ENCODE data around the gene USP34. TPM values are rescaled to one million over a fixed set of nuclear protein-coding genes. Genes with fewer than 3 reads are reported as not detected.
A peak's percentile ranks its signal among the peaks of the same experiment; 100 is the strongest.

USP34 gene
- total and polyA plus RNA-seq, 5 experiments from 2014 or later: 14.5 to 157 (median 19.1) TPM

- ATAC-seq (no peak), DNase-seq (no peak)
- Mint-ChIP-seq H3K4me3 (peak overlapping the region; percentile 4 to 74 (median 59)), H3K36me3 (peaks cover 0 to 22% (median 2%) of the 10 kb centered on the region in 3 donors), H3K27me3 (no peaks in the 10 kb centered on the region), H3K9me3 (no peaks in the 10 kb centered on the region), H3K27ac (peak overlapping the region; percentile 57 to 97 (median 84)), H3K4me1 (peaks cover 29 to 80% (median 61%) of the 10 kb centered on the region in 4 donors)
- POLR2A ChIA-PET: interaction anchor here (1.0 to 1.6 kb wide), 3 partner anchors 9 to 117 kb away, joined by 3 to 12 read pairs (median 4); partner anchors contain the start of gene XPO1
Measured at GRCh38 chr2:61420991-61421544, 49.8 kb downstream of the USP34 start.

DNA sequence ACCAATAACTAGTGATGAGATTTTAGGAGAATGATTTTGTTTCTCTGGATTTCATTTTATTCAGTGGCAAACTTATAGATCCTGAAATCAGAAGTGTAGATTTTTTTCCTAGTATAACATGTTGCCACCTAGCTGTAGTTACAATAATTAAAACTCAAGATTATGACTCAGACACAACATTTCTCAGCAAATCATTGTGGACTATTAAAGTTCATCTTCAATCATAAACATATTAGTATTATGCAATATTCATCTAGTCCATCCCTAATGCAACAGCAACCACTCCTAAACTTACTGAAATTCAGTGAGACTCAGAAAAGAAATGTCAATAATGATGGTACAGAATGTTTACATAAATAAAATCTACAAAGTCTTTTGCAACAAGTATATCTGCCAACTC is 51.3 kb downstream of the USP34 start:
- no peaks in the 10 kb centered on the region for H3K9me3 Mint-ChIP-seq
- H3K27ac Mint-ChIP-seq: peak overlapping the region in 6 of 10 donors; percentile 10 to 71 (median 50)
- H3K27me3 Mint-ChIP-seq: no peaks in the 10 kb centered on the region
- peak; percentile 4 to 7 for ATAC-seq
- peak overlapping the region in 3 of 10 donors; percentile 8 to 14 (median 14) for H3K4me3 Mint-ChIP-seq
- peaks cover 0 to 22% (median 2%) of the 10 kb centered on the region in 3 donors for H3K36me3 Mint-ChIP-seq
- POLR2A ChIA-PET: interaction anchor here (0.5 to 1.1 kb wide), 3 partner anchors 53 to 393 kb away, joined by 3 to 4 read pairs (median 4); no protein-coding TSS in a partner anchor
- H3K4me1 Mint-ChIP-seq: peaks cover 21 to 74% (median 54%) of the 10 kb centered on the region in 4 donors
- no peak for DNase-seq

DNA sequence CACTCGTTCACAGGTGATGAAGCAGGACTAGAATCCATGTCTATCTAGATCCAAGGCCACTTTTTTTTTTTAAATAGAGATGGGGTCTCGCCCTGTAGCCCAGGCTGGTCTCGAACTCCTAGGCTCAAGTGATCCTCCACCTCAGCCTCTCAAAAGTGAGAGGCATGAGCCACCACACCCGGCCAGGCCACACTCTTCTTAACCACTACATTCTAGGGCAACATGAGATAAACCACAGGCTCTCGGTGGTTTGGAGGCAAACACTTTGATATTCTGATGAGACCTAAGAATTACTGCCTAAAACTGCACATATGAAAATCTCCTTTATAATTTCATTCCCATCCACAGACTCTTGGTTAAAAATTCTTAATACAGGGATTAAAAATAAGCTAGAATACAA is 51.8 kb downstream of the USP34 start:
- ATAC-seq (peak; percentile 59 to 64), DNase-seq (peak in 3 of 10 donors; percentile 16 to 25 (median 20))
- POLR2A ChIA-PET: interaction anchor here (0.5 to 1.1 kb wide), 4 partner anchors 42 to 154 kb away, joined by 3 to 4 read pairs (median 4); no protein-coding TSS in a partner anchor
- Mint-ChIP-seq H3K4me3 (peak overlapping the region in 4 of 10 donors; percentile 3 to 33 (median 18)), H3K27ac (peak overlapping the region in 7 of 10 donors; percentile 15 to 62 (median 43)), H3K27me3 (no peaks in the 10 kb centered on the region), H3K9me3 (no peaks in the 10 kb centered on the region), H3K36me3 (peaks cover 0 to 26% (median 2%) of the 10 kb centered on the region in 3 donors), H3K4me1 (peaks cover 24 to 73% (median 56%) of the 10 kb centered on the region in 4 donors)

- Mint-ChIP-seq H3K36me3 (peaks cover 0 to 34% (median 2%) of the 10 kb centered on the region in 3 donors), H3K4me3 (no peak overlapping the region), H3K27me3 (no peaks in the 10 kb centered on the region), H3K27ac (peak overlapping the region in 1 of 10 donors; percentile 56), H3K4me1 (peaks cover 19 to 52% (median 45%) of the 10 kb centered on the region in 4 donors), H3K9me3 (no peaks in the 10 kb centered on the region)
- POLR2A ChIA-PET: interaction anchor here (0.6 to 0.7 kb wide), 2 partner anchors 9 to 103 kb away, joined by 3 to 5 read pairs; no protein-coding TSS in a partner anchor
- DNase-seq (no peak), ATAC-seq (no peak)
Measured at GRCh38 chr2:61416871-61417645, 53.8 kb downstream of the USP34 start.

DNA sequence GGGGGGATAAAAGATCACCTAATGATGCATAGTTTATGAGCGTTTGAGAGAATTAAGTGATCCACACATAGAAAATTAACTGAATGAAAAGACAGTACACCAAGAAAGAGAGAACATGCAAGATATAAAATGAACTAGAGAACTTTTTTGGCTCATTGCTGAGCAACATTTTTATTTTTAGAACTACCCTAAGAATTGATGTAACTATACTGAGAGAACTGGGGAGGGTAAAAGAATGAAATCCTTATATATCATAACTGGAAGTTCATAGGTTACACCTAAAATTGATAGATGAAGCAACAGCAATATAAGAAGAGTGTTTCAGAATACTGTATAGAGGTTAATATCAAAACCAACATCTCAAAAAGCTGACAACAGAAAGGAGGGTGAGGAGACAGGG is 55.6 kb downstream of the USP34 start:
- Mint-ChIP-seq H3K9me3 (no peaks in the 10 kb centered on the region), H3K4me1 (peaks cover 16 to 44% (median 43%) of the 10 kb centered on the region in 4 donors)
- POLR2A ChIA-PET: no interaction called here

GRCh38 chr2:61414674-61415073 is 56.2 kb downstream of the USP34 start:
- H3K27ac Mint-ChIP-seq: peak overlapping the region in 3 of 10 donors; percentile 13 to 31 (median 16)
- ATAC-seq (no peak), DNase-seq (no peak)
- peaks cover 0 to 46% (median 7%) of the 10 kb centered on the region in 3 donors for H3K36me3 Mint-ChIP-seq
- peaks cover 18 to 45% (median 41%) of the 10 kb centered on the region in 4 donors for H3K4me1 Mint-ChIP-seq
- H3K9me3 Mint-ChIP-seq: no peaks in the 10 kb centered on the region
- POLR2A ChIA-PET: no interaction called here
- H3K4me3 Mint-ChIP-seq: no peak overlapping the region
- no peaks in the 10 kb centered on the region for H3K27me3 Mint-ChIP-seq

More for the DNA sequence above, 55.6 kb downstream of the USP34 start:
- Mint-ChIP-seq H3K4me3 (no peak overlapping the region), H3K36me3 (peaks cover 0 to 44% (median 7%) of the 10 kb centered on the region in 3 donors), H3K27me3 (no peaks in the 10 kb centered on the region), H3K27ac (no peak overlapping the region)
- no peak for DNase-seq
- no peak for ATAC-seq

- ATAC-seq: no peak
- peak overlapping the region in 5 of 10 donors; percentile 17 to 55 (median 48) for H3K27ac Mint-ChIP-seq
- DNase-seq: no peak
- peaks cover 0 to 44% (median 5%) of the 10 kb centered on the region in 3 donors for H3K36me3 Mint-ChIP-seq
- POLR2A ChIA-PET: interaction anchor here (0.5 kb wide), 1 partner anchor 354 kb away, joined by 4 read pairs; no protein-coding TSS in a partner anchor
- no peaks in the 10 kb centered on the region for H3K9me3 Mint-ChIP-seq
- no peak overlapping the region for H3K4me3 Mint-ChIP-seq
- no peaks in the 10 kb centered on the region for H3K27me3 Mint-ChIP-seq
- H3K4me1 Mint-ChIP-seq: peaks cover 14 to 33% (median 31%) of the 10 kb centered on the region in 4 donors
Measured at GRCh38 chr2:61411109-61411508, 59.8 kb downstream of the USP34 start.

DNA sequence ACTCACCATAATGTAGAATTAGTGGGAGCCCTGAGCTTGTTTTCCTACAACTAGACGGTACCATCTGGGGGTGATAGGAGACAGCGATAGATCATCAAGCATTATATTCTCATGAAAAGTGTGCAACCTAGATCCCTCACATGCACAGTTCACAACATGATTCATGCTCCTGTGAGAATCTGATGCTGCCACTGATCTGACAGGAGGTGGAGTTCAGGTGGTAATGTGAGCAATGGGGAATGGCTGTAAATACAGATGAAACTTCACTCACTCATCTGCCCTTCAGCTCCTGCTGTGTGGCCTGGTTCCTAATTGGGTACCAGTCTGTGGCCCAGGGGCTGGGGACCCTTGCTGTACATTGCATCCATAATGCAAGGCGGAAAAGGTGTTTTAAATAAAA is 60.7 kb downstream of the USP34 start:
- no peak overlapping the region for H3K4me3 Mint-ChIP-seq
- no peaks in the 10 kb centered on the region for H3K9me3 Mint-ChIP-seq
- DNase-seq (no peak), ATAC-seq (no peak)
- H3K36me3 Mint-ChIP-seq: peaks cover 0 to 52% (median 11%) of the 10 kb centered on the region in 3 donors
- no peaks in the 10 kb centered on the region for H3K27me3 Mint-ChIP-seq
- POLR2A ChIA-PET: no interaction called here
- H3K4me1 Mint-ChIP-seq: peaks cover 14 to 36% (median 29%) of the 10 kb centered on the region in 4 donors
- peak overlapping the region in 4 of 10 donors; percentile 19 to 67 (median 42) for H3K27ac Mint-ChIP-seq

GRCh38 chr2:61405813-61406212 is 65.1 kb downstream of the USP34 start:
- POLR2A ChIA-PET: no interaction called here
- Mint-ChIP-seq H3K4me3 (no peak overlapping the region), H3K9me3 (no peaks in the 10 kb centered on the region), H3K4me1 (peaks cover 4 to 19% (median 12%) of the 10 kb centered on the region in 4 donors), H3K27me3 (no peaks in the 10 kb centered on the region), H3K36me3 (peaks cover 0 to 49% (median 14%) of the 10 kb centered on the region in 3 donors), H3K27ac (peak overlapping the region in 2 of 10 donors; percentile 0 to 34)
- no peak for DNase-seq
- no peak for ATAC-seq

- Mint-ChIP-seq H3K27ac (peak overlapping the region in 2 of 10 donors; percentile 20 to 43), H3K9me3 (no peaks in the 10 kb centered on the region), H3K27me3 (no peaks in the 10 kb centered on the region), H3K36me3 (peaks cover 0 to 45% (median 12%) of the 10 kb centered on the region in 3 donors), H3K4me3 (no peak overlapping the region), H3K4me1 (peaks cover 0 to 12% (median 5%) of the 10 kb centered on the region in 4 donors)
- POLR2A ChIA-PET: no interaction called here
- ATAC-seq (no peak), DNase-seq (no peak)
Measured at GRCh38 chr2:61404438-61404837, 66.4 kb downstream of the USP34 start.

DNA sequence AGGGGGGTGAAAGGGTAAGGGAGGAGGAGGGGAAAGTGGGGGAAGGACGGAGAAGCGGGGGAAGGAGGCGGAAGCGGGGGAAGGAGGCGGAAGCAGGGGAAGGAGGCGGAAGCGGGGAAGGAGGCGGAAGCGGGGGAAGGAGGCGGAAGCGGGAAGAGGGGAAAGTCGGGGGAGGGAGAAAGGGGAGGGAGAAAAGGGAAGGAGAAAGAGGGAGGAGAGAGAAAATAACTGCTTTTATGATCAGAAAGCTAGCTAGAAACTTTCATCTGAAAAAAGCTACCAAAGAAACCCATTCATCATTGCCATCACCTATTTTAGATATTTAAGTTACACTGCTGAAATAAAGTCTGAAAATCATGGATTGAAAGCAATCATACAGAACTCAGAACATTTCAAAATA is 72.5 kb downstream of the USP34 start:
- DNase-seq: no peak
- H3K4me1 Mint-ChIP-seq: peaks cover 0 to 3% (median 0%) of the 10 kb centered on the region in 4 donors
- ATAC-seq: no peak
- no peak overlapping the region for H3K27ac Mint-ChIP-seq
- POLR2A ChIA-PET: interaction anchor here (0.7 kb wide), 1 partner anchor 72 kb away, joined by 3 read pairs; no protein-coding TSS in a partner anchor
- H3K4me3 Mint-ChIP-seq: no peak overlapping the region
- H3K27me3 Mint-ChIP-seq: no peaks in the 10 kb centered on the region
- H3K9me3 Mint-ChIP-seq: no peaks in the 10 kb centered on the region
- peaks cover 0 to 27% (median 9%) of the 10 kb centered on the region in 3 donors for H3K36me3 Mint-ChIP-seq

GRCh38 chr2:61396005-61396404 is 74.9 kb downstream of the USP34 start:
- DNase-seq (no peak), ATAC-seq (no peak)
- H3K36me3 Mint-ChIP-seq: peaks cover 0 to 45% (median 14%) of the 10 kb centered on the region in 3 donors
- H3K4me3 Mint-ChIP-seq: peak overlapping the region in 1 of 10 donors; percentile 34
- no peaks in the 10 kb centered on the region for H3K9me3 Mint-ChIP-seq
- no peak overlapping the region for H3K27ac Mint-ChIP-seq
- H3K27me3 Mint-ChIP-seq: no peaks in the 10 kb centered on the region
- POLR2A ChIA-PET: no interaction called here
- peaks cover 0 to 4% (median 0%) of the 10 kb centered on the region in 4 donors for H3K4me1 Mint-ChIP-seq

Measured in naive thymus-derived CD8-positive, alpha-beta T cell (primary cell).